Fibroblast of lung (primary cell): Measurements from ENCODE around the gene OGFRL1. TPM values are rescaled to one million over a fixed set of nuclear protein-coding genes. Genes with fewer than 3 reads are reported as not detected.
A peak's percentile ranks its signal among the peaks of the same experiment; 100 is the strongest.

Experiments used
- DNase-seq, 2 donors: peaks; one replicate each; pipeline versions ENCODE4 v3.0.0 to v3.0.0-alpha.2; 2010; ENCODE audit warnings: low read depth in 2 of 2
- H2AFZ ChIP-seq: 2 replicates; pipeline ENCODE4 v1.5.1; 2012; ENCODE audit warnings: low read length, control low read depth, inconsistent platforms
- H3K27ac ChIP-seq: 2 replicates; pipeline ENCODE4 v1.5.1; 2011; ENCODE audit warnings: low read length, control low read depth; ENCODE audit not compliant: insufficient read depth
- H3K27me3 ChIP-seq: 2 replicates; pipeline ENCODE4 v1.5.1; 2011; ENCODE audit warnings: mild to moderate bottlenecking, low read length; ENCODE audit not compliant: control insufficient read depth, insufficient read depth
- H3K36me3 ChIP-seq: 2 replicates; pipeline ENCODE4 v1.5.1; 2011; ENCODE audit warnings: low read length; ENCODE audit not compliant: control insufficient read depth, insufficient read depth
- H3K4me1 ChIP-seq: 2 replicates; pipeline ENCODE4 v1.5.1; 2011; ENCODE audit warnings: low read length; ENCODE audit not compliant: control insufficient read depth, insufficient read depth; ENCODE audit errors: extremely low read depth
- H3K4me2 ChIP-seq: 2 replicates; pipeline ENCODE4 v1.5.1; 2011; ENCODE audit warnings: low read length, control low read depth; ENCODE audit not compliant: insufficient read depth; ENCODE audit errors: extremely low read depth
- H3K4me3 ChIP-seq, 4 experiments: fragments of 200-600 bp in 1 of 4; sonication (generic) in 1 of 4; replicated peaks in 1 of 4; 2 replicates each; pipeline ENCODE4 v1.5.1; 2011 to 2016; ENCODE audit warnings: low read length in 4 of 4, low read depth in 3 of 4, mild to moderate bottlenecking in 3 of 4, control low read depth in 2 of 4, inconsistent platforms in 1 of 4, mixed read lengths in 1 of 4; ENCODE audit not compliant: insufficient read depth in 1 of 4; ENCODE audit errors: control extremely low read depth in 1 of 4
- H3K79me2 ChIP-seq: 2 replicates; pipeline ENCODE4 v1.5.1; 2012; ENCODE audit warnings: mild to moderate bottlenecking, low read length, inconsistent platforms; ENCODE audit not compliant: control insufficient read depth, insufficient read depth
- H3K9ac ChIP-seq: 2 replicates; pipeline ENCODE4 v1.5.1; 2011; ENCODE audit warnings: mild to moderate bottlenecking, low read length, control low read depth; ENCODE audit not compliant: insufficient read depth
- H3K9me3 ChIP-seq: 2 replicates; pipeline ENCODE4 v1.5.1; 2012; ENCODE audit warnings: low read depth, low read length; ENCODE audit not compliant: control insufficient read depth, insufficient read depth
- H4K20me1 ChIP-seq: 2 replicates; pipeline ENCODE4 v1.5.1; 2011; ENCODE audit warnings: low read length; ENCODE audit not compliant: control insufficient read depth, insufficient read depth; ENCODE audit errors: extremely low read depth
- CTCF ChIP-seq, 2 donors: IDR thresholded peaks in 1 of 2; conservative IDR thresholded peaks in 1 of 2; 1 replicate in 1 of 2; 2 replicates in 1 of 2; pipeline ENCODE4 v1.5.1; 2011 to 2012; ENCODE audit warnings: low read length in 2 of 2, control low read depth in 1 of 2, inconsistent platforms in 1 of 2, low read depth in 1 of 2, mild to moderate bottlenecking in 1 of 2
- EZH2 ChIP-seq: IDR thresholded peaks from 2 replicates; pipeline ENCODE4 v1.5.1; 2012; ENCODE audit warnings: low read length, control low read depth, mild to moderate bottlenecking; ENCODE audit errors: missing control alignments
- polyA plus RNA-seq, 2 donors: library from polyadenylated mRNA; depleted of rRNA in 1 of 2; stranded (reverse) in 1 of 2; unstranded in 1 of 2; fragments of >200 nt; gene quantifications; 2 replicates each; pipeline ENCODE4 v1.2.1, GENCODE V29; 2011 to 2012; ENCODE audit warnings: missing spikeins in 1 of 2
- total RNA-seq: library from RNA; depleted of rRNA; stranded (reverse); fragments of >200 nt; gene quantifications from 2 replicates; pipeline ENCODE4 v1.2.1, GENCODE V29; 2014

The OGFRL1 gene
- total and polyA plus RNA-seq, 2 donors (not counting 1 experiment from before 2014, with no cell fraction given) = 14.0 to 27.7 TPM

DNA sequence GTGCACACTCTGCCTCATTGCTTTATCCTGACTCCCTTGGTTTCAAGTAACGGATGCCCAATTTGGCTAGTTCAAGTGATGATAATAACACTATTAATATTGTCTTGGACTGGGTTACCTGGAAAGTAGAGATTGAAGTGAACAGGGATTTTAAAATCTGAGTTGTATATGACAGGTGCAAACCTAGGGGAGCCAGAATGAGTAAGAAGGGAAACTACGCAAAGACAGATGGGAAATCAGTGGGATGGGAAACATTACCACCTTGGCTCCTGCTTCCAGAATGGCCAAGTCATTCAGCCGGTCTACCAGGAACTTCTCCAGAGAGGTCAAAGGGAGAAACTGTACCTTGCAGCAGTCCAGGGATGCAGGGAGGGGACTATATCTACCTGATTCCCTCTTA, 41.9 kb downstream of the OGFRL1 start:
- Histone ChIP-seq H3K4me3 (no peak overlapping the region), H3K27me3 (no peaks in the 10 kb centered on the region), H3K9ac (no peak overlapping the region), H2AFZ (no peak overlapping the region), H3K4me2 (no peak overlapping the region), H3K36me3 (no peaks in the 10 kb centered on the region), H4K20me1 (peaks cover under 1% of the 10 kb centered on the region), H3K27ac (no peak overlapping the region), H3K9me3 (no peaks in the 10 kb centered on the region), H3K4me1 (peaks cover 9% of the 10 kb centered on the region), H3K79me2 (no peaks in the 10 kb centered on the region)
- TF ChIP-seq EZH2 = no peak
- no peak for TF ChIP-seq CTCF (conservative IDR thresholded peaks at IDR 0.05 in 1 of 2, IDR thresholded peaks at IDR 0.05 in 1 of 2; ENCODE audit: low read depth in 1 of 2, low read length in 2 of 2)
- no peak for DNase-seq

DNA sequence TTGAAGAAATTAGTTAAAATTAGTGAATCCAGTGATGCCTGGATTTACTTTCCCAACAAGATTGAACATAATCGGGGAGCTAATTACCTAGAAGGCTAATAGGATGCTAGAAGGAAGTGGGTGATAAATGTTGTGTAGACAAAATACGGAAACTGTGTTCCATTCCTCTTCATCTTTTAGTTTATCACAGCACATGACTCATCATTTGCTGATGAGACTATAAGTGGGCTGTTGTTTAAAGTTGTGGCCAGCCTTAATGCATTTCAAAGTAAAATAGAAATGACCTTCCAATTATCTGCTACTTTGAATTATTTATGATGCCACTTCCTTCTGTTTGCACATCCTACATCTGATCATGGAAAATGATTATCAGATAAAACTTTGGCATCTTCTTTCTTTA, 43.4 kb downstream of the OGFRL1 start:
- peak in 1 of 2 donors; percentile 10 for DNase-seq
- no peak overlapping the region for H3K27ac ChIP-seq
- no peak overlapping the region for H3K4me2 ChIP-seq
- H3K79me2 ChIP-seq = no peaks in the 10 kb centered on the region
- no peak overlapping the region for H3K4me3 ChIP-seq
- H3K9me3 ChIP-seq = no peaks in the 10 kb centered on the region
- H3K36me3 ChIP-seq = no peaks in the 10 kb centered on the region
- no peaks in the 10 kb centered on the region for H3K27me3 ChIP-seq
- H4K20me1 ChIP-seq = peaks cover 2% of the 10 kb centered on the region
- H3K4me1 ChIP-seq = peaks cover 9% of the 10 kb centered on the region
- no peak overlapping the region for H2AFZ ChIP-seq
- no peak for TF ChIP-seq CTCF (conservative IDR thresholded peaks at IDR 0.05 in 1 of 2, IDR thresholded peaks at IDR 0.05 in 1 of 2; ENCODE audit: low read depth in 1 of 2, low read length in 2 of 2)
- no peak for TF ChIP-seq EZH2
- H3K9ac ChIP-seq = no peak overlapping the region

GRCh38 chr6:71333050-71333449, 44.4 kb downstream of the OGFRL1 start:
- H3K4me1 ChIP-seq = peaks cover 9% of the 10 kb centered on the region
- no peaks in the 10 kb centered on the region for H3K9me3 ChIP-seq
- H3K27me3 ChIP-seq = no peaks in the 10 kb centered on the region
- H3K4me3 ChIP-seq = no peak overlapping the region
- no peak for TF ChIP-seq EZH2
- TF ChIP-seq CTCF (conservative IDR thresholded peaks at IDR 0.05 in 1 of 2, IDR thresholded peaks at IDR 0.05 in 1 of 2; ENCODE audit: low read depth in 1 of 2, low read length in 2 of 2) = no peak
- H4K20me1 ChIP-seq = peaks cover 2% of the 10 kb centered on the region
- H2AFZ ChIP-seq = no peak overlapping the region
- no peak overlapping the region for H3K4me2 ChIP-seq
- no peaks in the 10 kb centered on the region for H3K79me2 ChIP-seq
- no peak overlapping the region for H3K9ac ChIP-seq
- H3K27ac ChIP-seq = peak overlapping the region; percentile 11
- H3K36me3 ChIP-seq = no peaks in the 10 kb centered on the region
- no peak for DNase-seq
